IMR-90 (cell line): Measurements from ENCODE around the gene ACYP2. TPM values are rescaled to one million over a fixed set of nuclear protein-coding genes. Genes with fewer than 3 reads are reported as not detected.

Experiments
- ATAC-seq: fragments of 200-7000 bp; cut with Tn5 transposase; 2 replicates; pipeline ENCODE4 v1.9.1; 2020; ENCODE audit warnings: low read depth, mild to moderate bottlenecking, moderate library complexity
- BruUV-seq: library from RNA; stranded (reverse); fragments of 400-500 nt; replicated peaks from 2 replicates; lab custom pipeline; 2021; lab: Mats Ljungman, UMichigan
- CTCF ChIA-PET: fragments of 300-600 bp; formaldehyde crosslinking; extraction: SDS; loops from one replicate; lab custom pipeline; 2021; ENCODE audit warnings: antibody characterized with exemption; lab: Yijun Ruan, JAX
- POLR2A ChIA-PET: fragments of 300-600 bp; sonication (Branson Sonifier 250); formaldehyde crosslinking; loops from one replicate; lab custom pipeline; 2022; ENCODE audit warnings: antibody characterized with exemption; ENCODE audit not compliant: unreplicated experiment; lab: Charles Lee
- DNase-seq: peaks from one replicate; pipeline ENCODE4 v3.0.0; 2013
- H2AFZ ChIP-seq: replicated peaks from 2 replicates; pipeline ENCODE3; 2013; ENCODE audit warnings: low read length, mild to moderate bottlenecking; ENCODE audit not compliant: poor library complexity
- H2AK5ac ChIP-seq: 2 replicates; pipeline ENCODE4 v1.6.1; 2013; ENCODE audit warnings: low read depth, low read length, inconsistent platforms
- H2AK9ac ChIP-seq: replicated peaks from 2 replicates; pipeline ENCODE3; 2013; ENCODE audit warnings: mild to moderate bottlenecking, low read depth, low read length, moderate library complexity; ENCODE audit not compliant: poor library complexity
- H2BK120ac ChIP-seq: 2 replicates; pipeline ENCODE4 v1.6.1; 2013; ENCODE audit warnings: low read depth, low read length, inconsistent platforms
- H2BK15ac ChIP-seq: 3 replicates; pipeline ENCODE4 v1.6.1; 2013; ENCODE audit warnings: low read depth, low read length, inconsistent platforms
- H2BK20ac ChIP-seq: 2 replicates; pipeline ENCODE4 v1.6.1; 2013; ENCODE audit warnings: low read depth, mild to moderate bottlenecking, inconsistent platforms, low read length, moderate library complexity
- H2BK5ac ChIP-seq: 2 replicates; pipeline ENCODE4 v1.6.1; 2013; ENCODE audit warnings: mild to moderate bottlenecking, low read depth, low read length, inconsistent platforms; ENCODE audit not compliant: poor library complexity, severe bottlenecking
- H3K14ac ChIP-seq: replicated peaks from 2 replicates; pipeline ENCODE4 v1.6.1; 2013; ENCODE audit warnings: low read depth, low read length, inconsistent platforms
- H3K18ac ChIP-seq: 2 replicates; pipeline ENCODE4 v1.6.1; 2013; ENCODE audit warnings: low read depth, low read length, control low read depth
- H3K23ac ChIP-seq: 2 replicates; pipeline ENCODE4 v1.6.1; 2013; ENCODE audit warnings: low read depth, low read length, inconsistent platforms
- H3K27ac ChIP-seq: 2 replicates; pipeline ENCODE4 v1.5.1; 2013; ENCODE audit warnings: mild to moderate bottlenecking, control low read depth, low read length; ENCODE audit not compliant: insufficient read depth
- H3K27me3 ChIP-seq: 2 replicates; pipeline ENCODE4 v1.6.1; 2013; ENCODE audit warnings: low read length; ENCODE audit not compliant: control insufficient read depth, insufficient read depth
- H3K36me3 ChIP-seq: 2 replicates; pipeline ENCODE4 v1.6.1; 2013; ENCODE audit warnings: low read length, mixed read lengths; ENCODE audit not compliant: control insufficient read depth, insufficient read depth
- H3K4ac ChIP-seq: 2 replicates; pipeline ENCODE4 v1.6.1; 2013; ENCODE audit warnings: low read depth, low read length, inconsistent platforms
- H3K4me1 ChIP-seq: 2 replicates; pipeline ENCODE4 v1.6.1; 2013; ENCODE audit warnings: low read length, mixed read lengths; ENCODE audit not compliant: control insufficient read depth, insufficient read depth
- H3K4me2 ChIP-seq: 2 replicates; pipeline ENCODE4 v1.6.1; 2013; ENCODE audit warnings: low read depth, mild to moderate bottlenecking, control low read depth, low read length, moderate library complexity
- H3K4me3 ChIP-seq: 2 replicates; pipeline ENCODE4 v1.5.1; 2013; ENCODE audit warnings: low read depth, mild to moderate bottlenecking, control low read depth, low read length, moderate library complexity; ENCODE audit not compliant: insufficient read depth
- H3K56ac ChIP-seq: 2 replicates; pipeline ENCODE4 v1.6.1; 2013; ENCODE audit warnings: low read length, inconsistent platforms; ENCODE audit not compliant: insufficient read depth; ENCODE audit errors: extremely low read depth
- H3K79me1 ChIP-seq, 2 experiments: 2 replicates each; pipeline ENCODE4 v1.6.1; 2013; ENCODE audit warnings: low read length in 2 of 2, inconsistent platforms in 1 of 2, low read depth in 1 of 2
- H3K9ac ChIP-seq: 2 replicates; pipeline ENCODE4 v1.6.1; 2013; ENCODE audit warnings: low read depth, low read length, control low read depth
- H3K9me1 ChIP-seq: 2 replicates; pipeline ENCODE4 v1.6.1; 2013; ENCODE audit warnings: low read length, inconsistent platforms; ENCODE audit not compliant: insufficient read depth
- H3K9me3 ChIP-seq: 2 replicates; pipeline ENCODE4 v1.6.1; 2013; ENCODE audit warnings: low read length; ENCODE audit not compliant: control insufficient read depth, insufficient read depth
- H4K20me1 ChIP-seq: 2 replicates; pipeline ENCODE4 v1.6.1; 2013; ENCODE audit warnings: low read length, inconsistent platforms; ENCODE audit not compliant: insufficient read depth
- H4K5ac ChIP-seq: 2 replicates; pipeline ENCODE4 v1.6.1; 2013; ENCODE audit warnings: mild to moderate bottlenecking, low read depth, low read length, control low read depth
- H4K8ac ChIP-seq, 2 experiments: 2 replicates each; pipeline ENCODE4 v1.6.1; 2013; ENCODE audit warnings: low read depth in 2 of 2, low read length in 2 of 2, control low read depth in 1 of 2, inconsistent platforms in 1 of 2
- H4K91ac ChIP-seq: 2 replicates; pipeline ENCODE4 v1.6.1; 2013; ENCODE audit warnings: low read depth, low read length, inconsistent platforms; ENCODE audit not compliant: insufficient read depth
- BHLHE40 ChIP-seq: fragments of 150-350 bp; IDR thresholded peaks from 2 replicates; pipeline ENCODE4 v1.6.1; 2016; ENCODE audit warnings: mild to moderate bottlenecking, low read depth, low read length
- CEBPB ChIP-seq: IDR thresholded peaks from 2 replicates; pipeline ENCODE4 v1.6.1; 2012; ENCODE audit warnings: low read depth, low read length, improper control_type of control experiment
- CHD1 ChIP-seq: IDR thresholded peaks from 2 replicates; pipeline ENCODE4 v1.6.1; 2012; ENCODE audit warnings: low read depth, low read length, improper control_type of control experiment
- FOS ChIP-seq: fragments of 150-350 bp; IDR thresholded peaks from 2 replicates; pipeline ENCODE4 v1.6.1; 2016; ENCODE audit warnings: low read depth, low read length
- MAFK ChIP-seq: IDR thresholded peaks from 2 replicates; pipeline ENCODE4 v1.6.1; 2012; ENCODE audit warnings: low read depth, low read length, improper control_type of control experiment
- MAZ ChIP-seq: IDR thresholded peaks from 2 replicates; pipeline ENCODE4 v1.6.1; 2012; ENCODE audit warnings: low read depth, mild to moderate bottlenecking, low read length, improper control_type of control experiment, moderate library complexity, borderline replicate concordance
- MXI1 ChIP-seq: IDR thresholded peaks from 2 replicates; pipeline ENCODE4 v1.6.1; 2012; ENCODE audit warnings: low read depth, mild to moderate bottlenecking, low read length, moderate library complexity, borderline replicate concordance
- NFE2L2 ChIP-seq: fragments of 150-350 bp; IDR thresholded peaks from 2 replicates; pipeline ENCODE4 v1.6.1; 2016; ENCODE audit warnings: low read depth, mild to moderate bottlenecking, low read length
- POLR2A ChIP-seq: IDR thresholded peaks from 2 replicates; pipeline ENCODE4 v1.6.1; 2012; ENCODE audit warnings: mild to moderate bottlenecking, low read depth, low read length
- RAD21 ChIP-seq: IDR thresholded peaks from 2 replicates; pipeline ENCODE4 v1.6.1; 2012; ENCODE audit warnings: low read length, improper control_type of control experiment
- RCOR1 ChIP-seq: IDR thresholded peaks from 2 replicates; pipeline ENCODE4 v1.6.1; 2012; ENCODE audit warnings: mild to moderate bottlenecking, low read length, improper control_type of control experiment; ENCODE audit not compliant: insufficient replicate concordance
- RFX5 ChIP-seq: IDR thresholded peaks from 2 replicates; pipeline ENCODE4 v1.8.0; 2012; ENCODE audit warnings: low read depth, mild to moderate bottlenecking, low read length, moderate library complexity
- SMC3 ChIP-seq: fragments of 150-350 bp; IDR thresholded peaks from 2 replicates; pipeline ENCODE4 v1.6.1; 2016; ENCODE audit warnings: low read depth, mild to moderate bottlenecking, antibody characterized with exemption, low read length, moderate library complexity
- WGBS, 2 experiments: methylation state at CpG; one replicate each; pipeline versions ENCODE4 v1.1.5 to v1.1.7; 2013; ENCODE audit warnings: missing lambda C conversion rate in 2 of 2; ENCODE audit not compliant: insufficient read length in 1 of 2; ENCODE audit errors: extremely low coverage in 2 of 2; 5-methylcytosine and 5-hydroxymethylcytosine counted together
- dilution Hi-C: fragments of 300-500 bp; cut with HindIII; formaldehyde crosslinking; loops from one replicate; pipeline ENCODE4 v1.14.3; 2018; ENCODE audit warnings: low sequenced_read_pairs; ENCODE audit not compliant: unreplicated experiment
- in situ Hi-C: fragments of 300-500 bp; cut with MboI; formaldehyde crosslinking; loops from 3 replicates; pipeline ENCODE4 v1.14.3; 2019; ENCODE audit warnings: low sequenced_read_pairs, inconsistent platforms, mixed read lengths
- intact Hi-C: fragments of 100-400 bp; cut with micrococcal nuclease; formaldehyde crosslinking; loops from 2 replicates; pipeline ENCODE4 v1.10.0; 2022
- polyA plus RNA-seq, 3 experiments: library from polyadenylated mRNA; depleted of rRNA; stranded (reverse); fragments of >200 nt; gene quantifications; 2 replicates each; pipeline ENCODE4 v1.2.3, GENCODE V29; 2012; ENCODE audit warnings: low replicate concordance in 1 of 3
- total RNA-seq: library from RNA; depleted of rRNA; stranded (reverse); fragments of >200 nt; gene quantifications from 2 replicates; pipeline ENCODE4 v1.2.3, GENCODE V29; 2012
- TF ChIP-seq, protein P1 (sequence below): conservative IDR thresholded peaks from 2 replicates; pipeline ENCODE4 v1.5.1; 2012; ENCODE audit warnings: mild to moderate bottlenecking, low read depth, low read length, improper control_type of control experiment
- TF ChIP-seq, protein P2 (sequence below): fragments of 150-350 bp; IDR thresholded peaks from 2 replicates; pipeline ENCODE4 v1.6.1; 2016; ENCODE audit warnings: low read depth, mild to moderate bottlenecking, low read length, moderate library complexity, borderline replicate concordance
- TF ChIP-seq, protein P3 (sequence below): fragments of 150-350 bp; IDR thresholded peaks from 2 replicates; pipeline ENCODE4 v1.6.1; 2017; ENCODE audit warnings: mild to moderate bottlenecking, antibody characterized with exemption, low read length, low read depth

The ACYP2 gene
- total and polyA plus RNA-seq, 2 of the 4 experiments (the other 2 are of a cell fraction) = 3.9 to 7.4 TPM

DNA sequence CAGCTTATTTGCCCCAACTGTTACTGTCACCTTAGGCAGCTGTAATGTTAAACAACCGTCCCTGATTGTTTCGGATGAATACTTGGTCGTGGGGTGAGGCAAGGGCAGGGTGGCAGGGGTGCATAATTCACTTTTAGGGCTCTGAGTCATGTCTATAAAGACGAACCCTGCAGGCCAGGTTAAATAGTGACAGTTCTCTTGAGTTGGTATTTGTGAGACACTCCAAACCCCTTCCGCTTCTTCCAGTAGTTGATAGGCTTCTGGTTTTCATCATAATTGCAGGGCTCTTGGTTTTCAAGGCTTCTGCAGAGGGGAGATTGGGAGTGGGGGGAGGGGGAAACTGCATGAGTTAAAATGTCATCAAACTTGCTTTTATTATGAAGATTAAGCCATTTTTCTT is 237.8 kb downstream of the ACYP2 start:
- H3K4ac ChIP-seq = no peak overlapping the region
- H3K4me1 ChIP-seq = no peaks in the 10 kb centered on the region
- TF ChIP-seq BHLHE40 (no peak), MAZ (no peak), FOS (no peak), CHD1 (no peak), MAFK (no peak), MXI1 (no peak), RAD21 (no peak), NFE2L2 (no peak), RCOR1 (no peak), CEBPB (no peak), POLR2A (no peak), RFX5 (no peak), SMC3 (no peak)
- TF ChIP-seq, protein P1, sequence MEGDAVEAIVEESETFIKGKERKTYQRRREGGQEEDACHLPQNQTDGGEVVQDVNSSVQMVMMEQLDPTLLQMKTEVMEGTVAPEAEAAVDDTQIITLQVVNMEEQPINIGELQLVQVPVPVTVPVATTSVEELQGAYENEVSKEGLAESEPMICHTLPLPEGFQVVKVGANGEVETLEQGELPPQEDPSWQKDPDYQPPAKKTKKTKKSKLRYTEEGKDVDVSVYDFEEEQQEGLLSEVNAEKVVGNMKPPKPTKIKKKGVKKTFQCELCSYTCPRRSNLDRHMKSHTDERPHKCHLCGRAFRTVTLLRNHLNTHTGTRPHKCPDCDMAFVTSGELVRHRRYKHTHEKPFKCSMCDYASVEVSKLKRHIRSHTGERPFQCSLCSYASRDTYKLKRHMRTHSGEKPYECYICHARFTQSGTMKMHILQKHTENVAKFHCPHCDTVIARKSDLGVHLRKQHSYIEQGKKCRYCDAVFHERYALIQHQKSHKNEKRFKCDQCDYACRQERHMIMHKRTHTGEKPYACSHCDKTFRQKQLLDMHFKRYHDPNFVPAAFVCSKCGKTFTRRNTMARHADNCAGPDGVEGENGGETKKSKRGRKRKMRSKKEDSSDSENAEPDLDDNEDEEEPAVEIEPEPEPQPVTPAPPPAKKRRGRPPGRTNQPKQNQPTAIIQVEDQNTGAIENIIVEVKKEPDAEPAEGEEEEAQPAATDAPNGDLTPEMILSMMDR = no peak
- TF ChIP-seq, protein P2, sequence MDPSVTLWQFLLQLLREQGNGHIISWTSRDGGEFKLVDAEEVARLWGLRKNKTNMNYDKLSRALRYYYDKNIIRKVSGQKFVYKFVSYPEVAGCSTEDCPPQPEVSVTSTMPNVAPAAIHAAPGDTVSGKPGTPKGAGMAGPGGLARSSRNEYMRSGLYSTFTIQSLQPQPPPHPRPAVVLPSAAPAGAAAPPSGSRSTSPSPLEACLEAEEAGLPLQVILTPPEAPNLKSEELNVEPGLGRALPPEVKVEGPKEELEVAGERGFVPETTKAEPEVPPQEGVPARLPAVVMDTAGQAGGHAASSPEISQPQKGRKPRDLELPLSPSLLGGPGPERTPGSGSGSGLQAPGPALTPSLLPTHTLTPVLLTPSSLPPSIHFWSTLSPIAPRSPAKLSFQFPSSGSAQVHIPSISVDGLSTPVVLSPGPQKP = no peak
- TF ChIP-seq, protein P3, sequence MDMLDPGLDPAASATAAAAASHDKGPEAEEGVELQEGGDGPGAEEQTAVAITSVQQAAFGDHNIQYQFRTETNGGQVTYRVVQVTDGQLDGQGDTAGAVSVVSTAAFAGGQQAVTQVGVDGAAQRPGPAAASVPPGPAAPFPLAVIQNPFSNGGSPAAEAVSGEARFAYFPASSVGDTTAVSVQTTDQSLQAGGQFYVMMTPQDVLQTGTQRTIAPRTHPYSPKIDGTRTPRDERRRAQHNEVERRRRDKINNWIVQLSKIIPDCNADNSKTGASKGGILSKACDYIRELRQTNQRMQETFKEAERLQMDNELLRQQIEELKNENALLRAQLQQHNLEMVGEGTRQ = no peak
- no peak overlapping the region for H2AK9ac ChIP-seq
- H2AK5ac ChIP-seq = no peak overlapping the region
- dilution Hi-C loops = no loop called here
- no peak overlapping the region for H2BK15ac ChIP-seq
- H3K9ac ChIP-seq = no peak overlapping the region
- no TSS peak for BruUV-seq
- POLR2A ChIA-PET = no interaction called here
- H3K36me3 ChIP-seq = no peaks in the 10 kb centered on the region
- H3K4me2 ChIP-seq = no peak overlapping the region
- no peak overlapping the region for H4K8ac ChIP-seq
- no peaks in the 10 kb centered on the region for H3K79me1 ChIP-seq
- ATAC-seq (no peak), DNase-seq (no peak)
- H3K9me1 ChIP-seq = no peaks in the 10 kb centered on the region
- no peaks in the 10 kb centered on the region; the same call in 1 of the 2 replicates for H3K27me3 ChIP-seq
- no peak overlapping the region for H3K14ac ChIP-seq
- no peak overlapping the region for H2BK5ac ChIP-seq
- H2BK120ac ChIP-seq = no peak overlapping the region
- no peak overlapping the region for H3K56ac ChIP-seq
- H4K91ac ChIP-seq = no peak overlapping the region
- H3K4me3 ChIP-seq = no peak overlapping the region
- H3K9me3 ChIP-seq = no peaks in the 10 kb centered on the region
- WGBS, 2 experiments = 80% methylated on average over 1 of the region's 5 CpGs; no CpG with 5 or more reads in 1 of the 2 experiments
- no peak overlapping the region for H3K23ac ChIP-seq
- no peak overlapping the region for H2AFZ ChIP-seq
- CTCF ChIA-PET = interaction anchor here (0.6 kb wide), 1 partner anchor 20 kb away, joined by 3 read pairs; no protein-coding TSS in a partner anchor
- H2BK20ac ChIP-seq = no peak overlapping the region
- no peaks in the 10 kb centered on the region for H4K20me1 ChIP-seq
- intact Hi-C loops = loop anchor here (5.0 kb wide), 2 partner anchors 64 to 349 kb away; no protein-coding TSS in a partner anchor
- H3K27ac ChIP-seq = no peak overlapping the region
- in situ Hi-C loops = no loop called here
- H4K5ac ChIP-seq = no peak overlapping the region
- no peak overlapping the region for H3K18ac ChIP-seq
